DMS114 treated with DMSO at 0.1 percent for 48 hours (cell line): ENCODE measurements around the gene PHETA1.

Source experiments
- DNase-seq: peaks from one replicate; lab custom pipeline; 2025; ENCODE audit not compliant: unreplicated experiment; lab: John Stamatoyannopoulos, UW

Gene PHETA1

GRCh38 chr12:111368788-111369495 is at the start of gene PHETA1:
TSS of gene PHETA1 (minus strand) at chr12:111369095. CDS start at chr12:111363427, 5,668 bp downstream.
- DNase-seq = peak; percentile 72

GRCh38 chr12:111418594-111418880 is 49.6 kb upstream of the PHETA1 start:
- DNase-seq = no peak

- DNase-seq = no peak
Observed at GRCh38 chr12:111417784-111418593, 49.1 kb upstream of the PHETA1 start.

- DNase-seq = no peak
Observed at GRCh38 chr12:111417290-111417689, 48.4 kb upstream of the PHETA1 start.

- DNase-seq = no peak
Observed at GRCh38 chr12:111414711-111415252, 45.9 kb upstream of the PHETA1 start.

- no peak for DNase-seq
Observed at GRCh38 chr12:111413442-111414086, 44.7 kb upstream of the PHETA1 start.

- no peak for DNase-seq
Observed at GRCh38 chr12:111412830-111413441, 44.0 kb upstream of the PHETA1 start.

GRCh38 chr12:111412007-111412829 is 43.3 kb upstream of the PHETA1 start:
- DNase-seq = no peak

GRCh38 chr12:111411185-111411764 is 42.4 kb upstream of the PHETA1 start:
- DNase-seq = no peak

GRCh38 chr12:111410431-111411184 is 41.7 kb upstream of the PHETA1 start:
- DNase-seq = no peak

GRCh38 chr12:111409780-111410430 is 41.0 kb upstream of the PHETA1 start:
- DNase-seq = no peak

GRCh38 chr12:111409403-111409779 is 40.5 kb upstream of the PHETA1 start:
- DNase-seq = no peak

GRCh38 chr12:111408686-111409402 is 39.9 kb upstream of the PHETA1 start:
- no peak for DNase-seq

- no peak for DNase-seq
Observed at GRCh38 chr12:111408116-111408440, 39.2 kb upstream of the PHETA1 start.

- no peak for DNase-seq
Observed at GRCh38 chr12:111407377-111408115, 38.7 kb upstream of the PHETA1 start.

- DNase-seq = no peak
Observed at GRCh38 chr12:111406474-111407376, 37.8 kb upstream of the PHETA1 start.
